ENCODE results near the gene PEAK3.
A peak's percentile ranks its signal among the peaks of the same experiment; 100 is the strongest.

The PEAK3 gene

GRCh38 chr19:2233601-2234280 lies 48.2 kb downstream of the PEAK3 start:
- DNase-seq (ENCODE audit: low read depth) = no peak
- H3K4me3 ChIP-seq (ENCODE audit: low read length) = no peak overlapping the region
- TF ChIP-seq CTCF (conservative IDR thresholded peaks at IDR 0.05; ENCODE audit: low read depth, low read length) = no peak

GRCh38 chr19:2232286-2233151 lies 49.5 kb downstream of the PEAK3 start:
- no peak for DNase-seq (ENCODE audit: low read depth)
- no peak for TF ChIP-seq CTCF (conservative IDR thresholded peaks at IDR 0.05; ENCODE audit: low read depth, low read length)

GRCh38 chr19:2231621-2232221 lies 50.3 kb downstream of the PEAK3 start:
- no peak overlapping the region for H3K4me3 ChIP-seq (ENCODE audit: low read length)
- no peak for DNase-seq (ENCODE audit: low read depth)
- TF ChIP-seq CTCF (conservative IDR thresholded peaks at IDR 0.05; ENCODE audit: low read depth, low read length) = peak; percentile 3

More at GRCh38 chr19:2232286-2233151, 49.5 kb downstream of the PEAK3 start:
- no peak overlapping the region for H3K4me3 ChIP-seq (ENCODE audit: low read length)

GRCh38 chr19:2230807-2231533 lies 51.0 kb downstream of the PEAK3 start:
- no peak for TF ChIP-seq CTCF (conservative IDR thresholded peaks at IDR 0.05; ENCODE audit: low read depth, low read length)
- H3K4me3 ChIP-seq (ENCODE audit: low read length) = no peak overlapping the region
- DNase-seq (ENCODE audit: low read depth) = no peak

- DNase-seq (ENCODE audit: low read depth) = no peak
- TF ChIP-seq CTCF (conservative IDR thresholded peaks at IDR 0.05; ENCODE audit: low read depth, low read length) = no peak
- H3K4me3 ChIP-seq (ENCODE audit: low read length) = no peak overlapping the region
Observed at GRCh38 chr19:2230033-2230531, 51.9 kb downstream of the PEAK3 start.

GRCh38 chr19:2229103-2230032 lies 52.6 kb downstream of the PEAK3 start:
- no peak overlapping the region for H3K4me3 ChIP-seq (ENCODE audit: low read length)
- no peak for DNase-seq (ENCODE audit: low read depth)
- TF ChIP-seq CTCF (conservative IDR thresholded peaks at IDR 0.05; ENCODE audit: low read depth, low read length) = no peak

All from retinal pigment epithelial cell (primary cell).